ENCODE measurements around the gene C17orf67.
A peak's percentile ranks its signal among the peaks of the same experiment; 100 is the strongest.

C17orf67 gene

DNA sequence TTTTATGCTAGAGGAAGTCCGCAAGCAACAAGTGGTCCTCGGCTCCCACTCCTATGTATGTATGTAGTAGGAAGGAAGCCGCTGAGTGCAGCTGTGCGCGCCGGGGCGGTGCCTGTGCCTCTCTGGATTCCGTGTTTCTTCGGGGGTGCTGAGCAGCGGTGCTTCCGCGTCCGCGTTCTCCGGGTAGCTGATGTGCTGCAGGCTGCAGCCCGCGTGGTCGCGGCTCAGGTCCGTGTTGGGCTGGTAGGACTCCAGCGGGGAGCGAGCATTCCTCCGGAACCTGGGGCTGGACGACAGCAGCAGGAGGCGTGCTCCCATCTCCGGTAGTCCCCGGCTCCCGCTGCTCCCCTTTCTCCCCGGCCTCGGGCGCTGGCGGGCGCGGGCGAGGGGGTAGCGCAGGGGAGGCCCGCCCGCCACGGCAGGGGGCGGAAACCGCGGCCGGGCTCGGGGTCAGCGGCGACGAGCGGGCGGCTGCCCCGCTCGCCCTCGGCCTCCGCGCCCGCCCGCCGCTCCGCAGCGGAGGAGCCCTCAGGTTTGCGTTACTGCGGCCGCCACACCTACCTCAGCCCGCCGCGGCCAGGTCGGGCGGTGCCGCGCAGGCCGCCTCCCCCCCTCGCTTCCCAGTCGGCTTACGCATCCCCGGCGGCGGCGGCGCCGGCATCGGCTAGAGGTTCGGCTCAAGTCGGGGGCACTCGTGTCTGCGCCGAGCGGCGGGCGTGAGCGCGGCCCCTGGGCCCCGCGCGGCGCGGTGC, 487 bp downstream of the C17orf67 start:
- DNase-seq, result peak in 49 of 58 donors; percentile 4 to 58 (median 31)

DNA sequence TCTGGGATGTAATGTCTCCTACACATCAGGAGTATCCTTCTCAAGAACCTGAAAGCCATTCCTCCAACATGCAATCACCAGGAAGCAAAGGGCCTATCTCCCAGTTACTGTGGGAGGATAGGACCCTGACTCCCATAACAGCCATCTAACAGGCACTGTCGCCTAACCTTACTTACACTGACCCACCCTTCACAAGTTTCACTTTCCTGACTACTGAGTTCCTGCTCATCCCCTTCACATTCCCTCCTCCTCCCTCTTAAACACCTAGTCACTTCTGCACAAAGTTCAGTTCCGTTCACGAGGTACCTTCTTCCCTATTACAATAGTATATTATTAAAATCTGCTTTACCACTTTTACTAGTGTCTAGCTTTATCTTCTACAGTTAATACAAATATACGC, 1.3 kb downstream of the C17orf67 start:
- no peak for DNase-seq

DNA sequence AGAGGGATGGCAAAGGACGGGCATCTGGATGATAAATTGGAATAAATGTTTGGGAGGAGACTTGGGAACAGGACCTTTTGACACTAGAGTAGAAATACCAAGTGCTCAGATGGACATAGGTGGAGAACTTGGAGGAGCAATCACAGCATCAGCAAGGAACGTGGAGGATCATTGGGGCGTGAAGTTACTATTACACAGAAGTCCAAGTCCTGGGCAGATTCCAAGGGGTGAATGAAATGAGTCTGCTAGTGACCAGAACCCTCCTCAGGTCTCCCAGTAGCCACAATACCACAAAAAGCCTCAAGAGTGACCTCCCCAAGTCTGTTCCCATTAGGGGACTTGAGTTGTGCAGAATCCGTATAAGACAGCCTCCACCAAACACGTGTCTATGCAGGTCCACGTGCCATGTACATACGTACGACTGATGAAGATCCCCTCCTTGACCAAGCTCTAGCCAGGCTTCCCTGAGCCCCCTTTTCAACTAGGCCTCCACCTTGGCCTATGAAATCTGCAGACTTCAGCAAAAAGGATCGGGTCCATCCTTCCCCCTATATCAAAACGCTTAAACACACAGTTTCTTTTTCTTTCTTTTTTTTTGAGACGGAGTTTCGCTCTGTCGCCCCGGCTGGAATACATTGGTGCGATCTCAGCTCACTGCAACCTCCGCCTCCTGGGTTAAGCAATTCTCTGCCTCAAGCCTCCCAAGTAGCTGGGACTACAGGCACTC, 2.2 kb downstream of the C17orf67 start:
- DNase-seq, result no peak

DNA sequence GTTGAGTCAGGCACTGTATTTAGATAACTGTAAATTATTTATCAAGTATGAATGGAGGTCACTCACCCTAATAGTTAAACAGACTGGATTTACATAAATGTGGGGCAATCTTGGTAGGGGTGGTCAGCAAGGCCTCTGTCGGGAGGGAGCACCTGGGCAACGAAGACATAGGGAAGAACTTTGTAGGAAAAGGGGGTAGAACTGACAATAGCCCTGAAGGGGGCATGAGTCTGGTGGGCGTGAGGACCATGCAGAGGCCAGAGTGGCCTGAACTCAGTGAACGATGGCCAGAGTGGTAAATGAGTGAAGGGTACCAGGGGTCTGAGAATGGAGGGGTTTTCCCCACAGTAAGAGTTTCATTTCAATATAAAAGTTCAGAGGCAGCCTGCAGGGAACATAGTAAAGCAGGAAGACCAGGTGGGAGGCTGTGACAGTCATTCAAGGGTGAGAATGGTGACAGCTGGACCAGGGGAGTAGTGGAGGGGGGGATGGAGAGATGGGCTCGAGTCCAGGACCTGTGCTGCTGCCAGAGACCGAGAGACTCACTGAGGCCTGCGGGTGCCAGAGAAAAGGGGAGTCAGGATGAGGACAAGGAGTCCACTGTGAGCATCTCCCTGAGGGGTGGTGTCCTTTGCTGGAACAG, 2.9 kb downstream of the C17orf67 start:
- peak in 2 of 58 donors; percentile 3 to 11 for DNase-seq

DNA sequence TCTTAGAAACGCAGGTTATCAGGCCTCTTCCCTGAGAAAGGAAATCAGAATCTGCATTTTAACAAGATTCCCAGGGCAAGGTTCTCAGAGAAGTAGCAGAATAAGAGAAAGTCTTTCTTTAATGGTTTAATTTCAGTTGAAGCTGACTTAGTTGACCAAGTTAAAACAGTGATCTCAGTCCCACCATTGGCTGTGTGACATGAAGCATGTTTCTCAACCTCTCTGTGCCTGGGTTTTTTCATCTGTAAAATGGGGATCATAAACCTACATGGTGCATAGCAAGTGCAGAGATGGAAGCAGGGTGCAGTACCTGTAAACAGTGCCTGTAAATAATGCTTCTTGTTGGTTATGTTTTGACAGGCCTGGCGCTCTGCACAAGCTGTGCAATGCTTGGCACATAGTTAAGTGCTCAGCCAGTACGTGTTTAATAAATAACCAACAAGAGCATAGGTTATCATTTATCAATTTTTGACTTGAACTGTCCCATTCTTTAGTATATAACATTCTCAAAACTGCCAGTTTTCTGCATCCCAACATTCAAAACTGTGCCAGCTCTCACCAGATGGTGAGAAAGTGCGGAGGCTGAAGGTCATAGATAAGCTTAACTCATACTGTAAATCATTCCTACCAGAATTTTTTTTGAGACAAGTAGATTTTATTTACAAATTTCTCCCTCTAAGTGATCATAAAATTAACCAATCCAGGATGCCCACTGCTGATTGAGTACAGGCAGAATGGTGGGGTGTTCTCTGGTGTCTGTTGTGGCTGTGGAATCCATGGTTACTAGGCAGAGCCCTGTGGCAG, 6.9 kb downstream of the C17orf67 start:
- no peak for DNase-seq

DNA sequence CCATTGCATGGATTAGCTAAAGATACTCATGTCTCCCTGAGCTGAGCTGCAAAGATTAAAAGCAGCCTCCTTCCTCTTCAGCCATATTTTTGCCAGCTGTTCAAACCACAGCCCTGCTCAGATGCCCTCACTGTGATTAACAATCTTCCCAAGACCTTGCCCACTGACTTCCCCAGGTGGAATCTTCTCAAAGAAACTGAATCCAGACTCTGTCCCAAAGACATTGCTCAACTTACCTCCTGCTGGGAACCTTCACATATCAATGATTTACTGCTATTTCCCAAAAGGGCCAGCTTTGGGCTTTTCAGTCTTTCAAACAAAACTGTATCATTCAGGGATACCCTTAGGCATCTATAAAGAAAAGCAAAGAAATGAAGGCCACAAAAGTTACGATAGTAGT, 9.2 kb downstream of the C17orf67 start:
- DNase-seq, result no peak

DNA sequence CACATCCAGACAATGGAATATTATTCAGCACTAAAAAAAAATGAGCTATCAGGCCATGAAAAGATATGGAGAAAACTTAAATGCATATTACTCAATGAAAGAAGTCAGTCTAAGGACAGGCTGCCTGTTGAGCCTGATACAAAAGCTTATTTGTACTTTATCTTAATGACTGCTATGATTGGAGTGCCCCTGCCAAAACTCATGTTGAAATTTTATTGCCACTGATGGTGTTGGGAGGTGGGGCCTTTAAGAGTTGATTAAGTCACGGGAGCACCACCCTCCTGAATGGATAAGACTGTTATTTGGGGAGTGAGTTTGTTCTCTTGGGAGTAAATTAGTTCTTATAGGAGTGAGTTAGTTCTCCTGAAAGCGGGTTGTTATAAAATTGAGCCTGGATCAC, 9.9 kb downstream of the C17orf67 start:
- no peak for DNase-seq

DNA sequence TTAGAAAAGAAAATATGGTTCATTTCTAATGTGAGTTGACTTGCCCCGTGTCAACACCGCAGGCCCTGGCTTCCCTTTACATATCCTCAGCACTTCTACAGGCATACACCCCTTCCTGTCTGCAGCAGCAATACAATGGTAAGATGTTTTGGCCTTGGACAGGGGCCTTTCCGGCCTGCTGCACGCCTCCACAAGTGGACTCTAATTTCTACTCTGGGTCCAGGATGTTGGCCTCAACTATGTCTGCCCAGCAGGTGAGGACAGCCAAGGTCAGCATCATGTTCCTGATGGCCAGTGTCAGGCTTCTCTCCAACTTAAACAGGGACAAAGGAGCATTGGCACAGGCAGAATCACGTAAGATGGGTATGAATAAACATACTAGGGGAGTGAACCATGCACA, 11.0 kb downstream of the C17orf67 start:
- DNase-seq, result no peak

DNA sequence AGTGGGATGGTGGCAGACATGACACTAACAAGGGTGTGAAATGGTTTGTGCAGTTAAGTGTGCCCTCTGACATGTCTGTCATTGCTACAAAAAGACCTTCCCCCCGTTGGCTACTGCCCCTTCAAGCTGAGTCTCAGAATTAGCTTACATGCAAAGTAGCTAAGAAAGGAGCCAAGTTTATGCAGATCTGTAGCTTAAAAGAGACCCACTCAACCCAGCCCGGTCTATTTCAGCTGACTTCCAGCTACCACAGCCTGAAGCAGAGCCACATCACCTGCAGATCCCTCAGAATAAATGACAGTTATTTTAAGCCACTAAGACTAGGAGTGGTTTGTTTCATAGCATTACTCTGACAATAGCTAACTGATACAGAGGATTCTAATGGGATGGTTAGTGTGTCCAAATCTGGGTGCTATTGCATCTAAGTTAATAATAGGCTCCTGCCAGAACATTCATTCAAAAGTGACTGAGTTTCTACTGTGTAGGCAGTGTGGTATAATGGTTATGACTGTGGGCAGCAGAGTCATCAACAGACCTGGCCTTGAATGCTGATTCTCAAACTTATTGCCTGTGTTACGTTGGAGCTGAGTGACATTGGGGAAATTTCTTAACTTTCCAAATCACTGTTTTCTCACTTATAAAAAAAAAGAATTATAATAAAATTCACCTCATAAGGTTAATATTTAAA, 11.7 kb downstream of the C17orf67 start:
- no peak for DNase-seq

DNA sequence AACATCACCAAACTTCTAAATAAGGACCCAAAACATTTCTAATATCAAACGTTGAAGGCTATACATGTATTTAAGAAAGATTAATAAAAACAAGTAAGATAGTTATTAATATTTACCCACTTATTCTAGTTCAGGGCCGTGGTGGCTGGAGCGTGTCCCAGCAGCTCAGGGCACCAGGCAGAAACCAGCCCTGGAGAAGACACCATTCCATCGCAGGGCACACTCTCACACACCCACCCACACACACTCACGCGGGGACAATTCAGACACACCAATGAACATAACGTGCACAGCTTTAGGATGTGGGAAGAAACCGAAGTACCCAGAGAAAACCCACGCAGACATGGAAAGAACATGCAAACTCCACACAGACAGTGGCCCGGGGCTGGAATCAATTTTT, 13.5 kb downstream of the C17orf67 start:
- no peak for DNase-seq

DNA sequence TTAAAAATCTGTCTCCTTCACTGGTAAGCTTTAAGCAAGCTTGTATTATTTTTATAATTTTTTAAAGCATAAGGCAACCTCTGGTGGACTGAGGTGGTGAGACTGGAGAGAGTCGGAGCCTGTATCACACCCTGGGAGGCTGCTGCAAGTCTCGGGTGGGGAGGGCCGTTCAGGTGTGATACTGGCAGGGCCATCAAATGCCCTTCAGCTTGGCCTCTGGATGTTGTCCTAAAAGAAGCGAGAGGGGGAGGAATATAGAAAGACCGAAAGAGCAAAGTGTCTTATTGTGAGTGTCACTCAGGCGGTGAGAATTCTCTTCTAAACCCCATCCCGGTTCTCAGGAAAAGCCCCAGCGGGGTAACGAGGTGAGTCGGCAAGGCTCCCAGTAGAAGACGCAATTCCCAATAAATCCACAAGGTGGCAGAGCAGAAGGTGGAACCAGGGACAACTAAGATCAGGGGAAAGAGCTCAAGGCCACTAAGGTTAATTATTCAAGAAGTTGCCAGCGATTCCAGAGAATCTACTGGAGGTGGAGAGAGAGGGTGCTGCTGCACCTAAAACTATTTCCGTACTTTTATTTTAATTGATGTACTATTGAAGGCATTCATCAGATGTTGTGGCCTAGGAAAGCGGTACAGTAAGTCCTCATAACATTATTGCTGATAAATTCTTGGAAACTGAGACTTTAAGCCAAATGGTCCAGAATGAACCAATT, 14.1 kb downstream of the C17orf67 start:
- DNase-seq, result peak in 33 of 58 donors; percentile 2 to 50 (median 12)

DNA sequence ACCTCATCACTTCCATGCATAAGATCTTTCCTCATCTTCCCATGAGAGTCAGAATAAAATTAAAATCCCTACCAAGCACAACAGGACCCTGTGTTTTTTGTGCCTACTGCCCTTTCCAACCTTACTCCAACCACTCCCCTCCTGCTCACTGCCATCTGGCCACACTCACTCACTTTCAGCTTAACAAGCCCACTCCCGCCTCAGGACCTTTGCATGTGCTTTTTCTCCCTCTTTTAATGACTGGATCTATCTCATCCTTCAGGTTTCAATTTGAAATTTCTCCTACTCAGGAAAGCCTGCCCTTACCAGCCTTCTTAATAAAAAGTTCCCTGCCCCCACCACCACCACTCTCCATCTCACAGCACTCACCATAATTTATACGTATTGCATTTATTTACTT, 14.7 kb downstream of the C17orf67 start:
- DNase-seq, result no peak

DNA sequence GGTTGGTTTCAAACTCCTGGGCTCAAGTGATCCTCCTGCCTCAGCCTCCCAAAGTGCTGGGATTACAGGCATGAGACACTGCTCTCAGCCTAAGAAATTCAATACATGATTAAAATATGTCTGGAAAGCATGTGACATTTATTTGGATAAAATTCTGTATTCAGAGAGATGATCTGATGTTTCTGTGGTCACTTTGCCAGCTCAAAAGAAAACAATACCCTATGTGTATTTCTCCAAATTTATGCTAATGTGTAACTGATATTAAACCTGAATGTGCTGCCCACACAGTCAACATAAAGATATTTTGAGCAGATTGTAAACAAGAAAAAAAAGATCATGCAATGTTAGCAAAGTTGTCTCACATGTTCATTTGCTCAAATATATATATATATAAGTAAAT, 16.7 kb downstream of the C17orf67 start:
- no peak for DNase-seq

DNA sequence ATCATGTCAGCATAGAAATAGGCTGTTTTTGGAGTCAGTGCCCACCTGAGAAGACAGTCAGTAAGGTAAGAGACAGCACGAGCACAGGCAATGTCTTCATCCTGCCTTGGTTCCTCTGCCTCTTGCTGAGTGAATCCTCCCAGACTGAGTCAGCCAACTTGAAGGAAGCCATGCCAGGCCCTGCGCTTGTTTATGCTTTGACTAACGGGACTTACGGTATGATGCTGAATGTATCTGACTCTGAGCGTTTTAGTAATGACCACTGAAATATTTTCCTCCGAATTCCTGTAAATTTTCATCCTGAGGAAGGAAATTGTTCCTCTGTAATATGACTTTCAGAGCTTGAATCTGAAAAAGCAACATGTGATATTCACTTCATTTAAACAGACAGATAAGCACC, 18.0 kb downstream of the C17orf67 start:
- DNase-seq, result no peak

DNA sequence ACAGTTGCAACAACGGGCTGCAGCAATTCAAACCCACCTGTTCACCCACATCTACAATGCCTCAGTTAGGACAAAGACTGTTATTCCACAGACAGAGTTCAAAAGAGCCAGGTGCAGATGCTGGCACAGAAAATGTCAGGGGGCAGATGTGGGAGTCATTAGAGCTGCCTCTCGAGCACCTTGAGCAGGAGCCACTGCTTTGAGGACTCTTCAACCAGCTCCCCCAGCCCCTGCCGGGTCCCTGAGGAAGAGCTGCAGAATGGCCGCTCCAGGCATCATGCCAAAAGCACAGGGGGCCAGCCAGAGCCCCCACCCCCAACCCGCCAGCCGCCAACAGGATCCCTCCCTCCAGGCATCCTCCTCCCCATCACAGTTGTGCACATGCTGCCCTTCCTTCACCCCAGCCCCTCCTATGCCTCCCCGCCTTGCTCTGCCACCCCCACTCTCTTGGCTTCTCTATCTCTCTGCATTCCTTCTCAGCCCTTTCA, 20.8 kb downstream of the C17orf67 start:
- no peak for DNase-seq

DNA sequence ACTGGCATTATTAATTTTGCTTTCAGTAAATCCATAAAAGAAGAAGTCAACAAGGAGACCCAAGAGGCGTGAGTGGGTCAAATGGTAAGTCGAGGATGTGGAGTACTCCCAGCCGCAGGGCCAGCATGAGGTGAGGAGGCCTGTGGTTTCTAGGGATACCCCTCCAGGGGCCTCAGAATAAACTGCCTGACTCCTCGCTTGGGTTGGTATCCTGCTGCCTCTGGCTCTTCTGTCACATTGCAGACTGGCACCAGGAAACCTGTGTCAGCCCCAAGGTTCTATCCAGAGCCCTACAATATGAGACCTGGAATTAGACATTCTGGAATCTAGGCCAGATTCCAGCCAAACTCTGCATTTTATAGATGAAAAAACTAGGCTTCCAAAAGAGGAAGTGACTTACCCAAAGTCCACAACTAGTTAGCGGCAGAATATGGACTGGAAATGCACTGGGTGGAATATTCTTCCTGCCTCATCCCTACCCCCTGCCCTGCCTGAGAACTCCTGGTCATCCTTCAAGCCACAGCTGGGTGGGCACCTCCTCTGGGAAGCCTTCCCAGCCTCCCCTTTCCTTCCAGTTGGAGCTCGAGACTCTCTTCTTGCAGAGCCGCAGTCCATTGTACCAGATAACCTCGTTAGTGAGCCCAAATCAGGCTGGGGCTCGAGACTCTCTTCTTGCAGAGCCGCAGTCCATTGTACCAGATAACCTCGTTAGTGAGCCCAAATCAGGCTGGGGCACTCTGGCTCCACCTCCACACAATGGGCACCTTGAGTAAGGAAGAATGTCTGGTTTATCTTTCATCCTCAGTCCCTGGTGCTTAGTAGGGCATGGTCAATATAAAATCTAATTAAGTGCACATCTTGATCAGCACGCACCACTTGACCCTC, 22.6 kb downstream of the C17orf67 start:
- DNase-seq, result no peak

DNA sequence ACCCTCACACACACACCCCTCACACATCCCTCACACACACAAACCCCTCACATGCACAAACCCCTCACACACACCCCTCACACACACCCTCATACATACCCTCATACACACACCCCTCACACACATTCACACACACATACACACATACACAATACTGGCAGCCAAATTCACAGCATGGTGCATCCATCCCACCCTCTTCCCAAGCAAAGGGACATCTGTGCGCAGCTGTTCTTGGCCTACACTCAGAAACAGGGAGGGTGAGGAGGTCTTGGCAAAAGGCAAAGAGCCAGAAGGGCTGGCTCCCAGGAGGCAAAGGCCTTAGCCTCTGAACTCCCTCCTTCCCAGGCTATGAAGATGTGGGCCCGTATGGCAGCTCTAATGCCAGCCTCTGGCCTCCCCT, 23.4 kb downstream of the C17orf67 start:
- DNase-seq, result no peak

DNA sequence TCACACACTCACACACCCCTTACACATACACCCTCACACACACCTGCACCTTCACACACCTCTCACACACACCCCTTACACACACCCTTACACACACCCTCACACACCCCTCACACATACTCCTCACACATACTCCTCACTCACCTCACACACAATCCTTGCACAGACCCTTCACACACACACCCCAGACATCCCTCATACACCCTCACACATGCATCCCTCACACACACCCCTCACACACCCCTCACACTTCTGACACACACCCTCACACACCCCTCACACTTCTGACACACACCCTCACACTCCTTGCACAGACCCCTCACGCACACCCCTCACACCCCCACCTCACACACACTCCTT, 23.9 kb downstream of the C17orf67 start:
- no peak for DNase-seq

All from anterior cingulate cortex (tissue), 58 donors.